ENCODE measurements around the gene TMEM131. TPM values are rescaled to one million over a fixed set of nuclear protein-coding genes. Genes with fewer than 3 reads are reported as not detected.

Gene TMEM131
- total RNA-seq, 4 donors from 2014 or later, result 39.0 to 58.5 (median 41.3) TPM

GRCh38 chr2:97870396-97870843, 125.3 kb downstream of the TMEM131 start:
- DNase-seq (ENCODE audit: low spot score in 2 of 2), result no peak
- H3K27ac ChIP-seq, result peak overlapping the region in 1 of 4 donors; percentile 47
- WGBS, 2 donors, result 26 to 33% methylated on average over 4 of the region's 4 CpGs
- H3K4me1 ChIP-seq, result peaks cover 0 to 32% (median 18%) of the 10 kb centered on the region in 4 donors
- TF ChIP-seq EP300 (IDR thresholded peaks at IDR 0.05), result no peak
- no peak for TF ChIP-seq POLR2A (IDR thresholded peaks at IDR 0.05)
- TF ChIP-seq, protein P1, sequence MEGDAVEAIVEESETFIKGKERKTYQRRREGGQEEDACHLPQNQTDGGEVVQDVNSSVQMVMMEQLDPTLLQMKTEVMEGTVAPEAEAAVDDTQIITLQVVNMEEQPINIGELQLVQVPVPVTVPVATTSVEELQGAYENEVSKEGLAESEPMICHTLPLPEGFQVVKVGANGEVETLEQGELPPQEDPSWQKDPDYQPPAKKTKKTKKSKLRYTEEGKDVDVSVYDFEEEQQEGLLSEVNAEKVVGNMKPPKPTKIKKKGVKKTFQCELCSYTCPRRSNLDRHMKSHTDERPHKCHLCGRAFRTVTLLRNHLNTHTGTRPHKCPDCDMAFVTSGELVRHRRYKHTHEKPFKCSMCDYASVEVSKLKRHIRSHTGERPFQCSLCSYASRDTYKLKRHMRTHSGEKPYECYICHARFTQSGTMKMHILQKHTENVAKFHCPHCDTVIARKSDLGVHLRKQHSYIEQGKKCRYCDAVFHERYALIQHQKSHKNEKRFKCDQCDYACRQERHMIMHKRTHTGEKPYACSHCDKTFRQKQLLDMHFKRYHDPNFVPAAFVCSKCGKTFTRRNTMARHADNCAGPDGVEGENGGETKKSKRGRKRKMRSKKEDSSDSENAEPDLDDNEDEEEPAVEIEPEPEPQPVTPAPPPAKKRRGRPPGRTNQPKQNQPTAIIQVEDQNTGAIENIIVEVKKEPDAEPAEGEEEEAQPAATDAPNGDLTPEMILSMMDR (IDR thresholded peaks at IDR 0.05), result no peak
- no peaks in the 10 kb centered on the region for H3K27me3 ChIP-seq
- peaks cover 0 to 3% (median 0%) of the 10 kb centered on the region in 4 donors for H3K9me3 ChIP-seq
- no peaks in the 10 kb centered on the region for H3K36me3 ChIP-seq
- no peak overlapping the region for H3K4me3 ChIP-seq

DNA sequence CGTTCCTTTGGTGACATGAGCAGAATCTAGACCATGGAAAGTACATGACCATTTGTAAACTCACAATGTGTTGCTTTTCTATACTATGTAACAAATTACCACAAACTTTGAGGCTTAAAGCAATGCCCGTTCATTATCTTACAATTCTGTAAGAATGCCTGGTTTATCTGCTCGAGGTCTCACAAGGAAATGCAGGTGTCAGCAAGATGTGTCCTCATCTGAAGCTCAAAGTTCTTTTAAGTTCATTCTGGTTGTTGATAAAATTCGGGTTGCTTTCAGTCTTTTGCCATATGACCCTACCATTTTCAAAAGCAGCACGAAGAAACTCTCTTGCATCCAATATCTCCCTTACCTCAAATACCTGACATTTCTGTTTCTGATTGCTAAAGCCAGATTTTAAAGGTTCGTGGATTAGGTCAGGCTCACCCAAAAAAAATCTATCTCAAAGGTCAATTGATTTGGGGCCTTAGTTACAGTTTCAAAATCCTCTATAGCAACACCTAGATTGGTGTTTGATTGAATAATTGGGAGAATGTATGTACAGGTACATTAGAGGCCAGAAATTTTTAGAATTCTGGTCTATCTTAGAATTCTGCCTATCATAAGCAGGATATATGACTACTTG, 125.9 kb downstream of the TMEM131 start:
- H3K27me3 ChIP-seq, result no peaks in the 10 kb centered on the region
- peaks cover 0 to 5% (median 0%) of the 10 kb centered on the region in 4 donors for H3K9me3 ChIP-seq
- peaks cover 0 to 32% (median 18%) of the 10 kb centered on the region in 4 donors for H3K4me1 ChIP-seq
- no peak overlapping the region for H3K4me3 ChIP-seq
- 83 to 89% methylated on average over 6 of the region's 6 CpGs for WGBS, 2 donors
- TF ChIP-seq POLR2A (IDR thresholded peaks at IDR 0.05) (no peak), EP300 (IDR thresholded peaks at IDR 0.05) (no peak)
- TF ChIP-seq, protein P1 (IDR thresholded peaks at IDR 0.05), result no peak
- no peaks in the 10 kb centered on the region for H3K36me3 ChIP-seq
- DNase-seq (ENCODE audit: low spot score in 2 of 2), result no peak
- peak overlapping the region in 1 of 4 donors; percentile 47 for H3K27ac ChIP-seq

- no peaks in the 10 kb centered on the region for H3K27me3 ChIP-seq
- DNase-seq (ENCODE audit: low spot score in 2 of 2), result no peak
- peak overlapping the region in 1 of 4 donors; percentile 17 for H3K27ac ChIP-seq
- no peaks in the 10 kb centered on the region for H3K36me3 ChIP-seq
- no peak for TF ChIP-seq EP300 (IDR thresholded peaks at IDR 0.05)
- peaks cover 0 to 6% (median 0%) of the 10 kb centered on the region in 4 donors for H3K9me3 ChIP-seq
- no peak overlapping the region for H3K4me3 ChIP-seq
- H3K4me1 ChIP-seq, result peaks cover 0 to 32% (median 18%) of the 10 kb centered on the region in 4 donors
- 65 to 68% methylated on average over 5 of the region's 5 CpGs for WGBS, 2 donors
These were observed 126.6 kb downstream of the TMEM131 start for GRCh38 chr2:97868986-97869721.

GRCh38 chr2:97863829-97864228, 131.9 kb downstream of the TMEM131 start:
- WGBS, 2 donors, result 97% methylated on average over 3 of the region's 3 CpGs
- H3K27me3 ChIP-seq, result no peaks in the 10 kb centered on the region
- H3K36me3 ChIP-seq, result peaks cover 0 to 15% (median 0%) of the 10 kb centered on the region in 3 donors
- H3K27ac ChIP-seq, result no peak overlapping the region
- H3K4me3 ChIP-seq, result no peak overlapping the region
- TF ChIP-seq, protein P1 (IDR thresholded peaks at IDR 0.05), result no peak
- TF ChIP-seq EP300 (IDR thresholded peaks at IDR 0.05), result no peak
- TF ChIP-seq POLR2A (IDR thresholded peaks at IDR 0.05), result no peak
- peaks cover 0 to 6% (median 0%) of the 10 kb centered on the region in 4 donors for H3K4me1 ChIP-seq
- DNase-seq (ENCODE audit: low spot score in 2 of 2), result no peak
- H3K9me3 ChIP-seq, result peaks cover 0 to 9% (median 0%) of the 10 kb centered on the region in 4 donors

DNA sequence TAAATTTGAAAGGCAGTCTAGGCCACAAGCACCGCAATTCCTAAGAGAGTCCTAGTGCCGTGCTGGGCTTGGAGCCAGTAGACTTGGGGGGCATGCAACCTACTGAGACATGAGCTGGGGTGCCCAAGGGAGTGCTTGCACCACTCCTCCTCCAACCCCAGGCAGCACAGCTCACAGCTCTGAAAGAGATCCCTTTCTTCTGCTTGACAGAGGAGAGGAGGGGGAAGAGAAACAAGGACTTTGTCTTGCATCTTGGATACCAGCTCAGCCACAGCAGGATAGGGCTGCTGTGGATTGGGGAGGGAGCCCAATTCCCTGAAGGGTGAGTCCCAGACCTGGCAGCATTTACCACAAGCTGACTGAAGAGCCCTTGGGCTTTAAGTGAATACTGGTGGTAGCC, 134.6 kb downstream of the TMEM131 start:
- TF ChIP-seq POLR2A (IDR thresholded peaks at IDR 0.05), result no peak
- TF ChIP-seq, protein P1 (IDR thresholded peaks at IDR 0.05), result no peak
- TF ChIP-seq EP300 (IDR thresholded peaks at IDR 0.05), result no peak
- Histone ChIP-seq H3K4me3 (no peak overlapping the region), H3K27me3 (no peaks in the 10 kb centered on the region), H3K27ac (no peak overlapping the region), H3K9me3 (peaks cover 0 to 9% (median 0%) of the 10 kb centered on the region in 4 donors), H3K36me3 (peaks cover 0 to 20% (median 0%) of the 10 kb centered on the region in 3 donors), H3K4me1 (peaks cover 0 to 4% (median 0%) of the 10 kb centered on the region in 4 donors)
- no peak for DNase-seq (ENCODE audit: low spot score in 2 of 2)
- 83 to 93% methylated on average over 1 to 2 of the region's 2 CpGs for WGBS, 2 donors
